Activated naive CD4-positive, alpha-beta T cell treated with Interleukin-2 at 50 U/mL for 16 hours (primary cell): ENCODE data around the gene BBOX1.
"Not testable (repeated sequence)": the region's sequence is repeated elsewhere in the genome, so short reads cannot be mapped to it uniquely, and the experiment has no call there.

ENCODE experiments used
- DNase-seq: peaks from one replicate; pipeline ENCODE4 v3.0.0-alpha.2; 2020

BBOX1 gene

GRCh38 chr11:27085605-27086004 lies 45.0 kb downstream of the BBOX1 start:
- DNase-seq, result no peak

- no peak for DNase-seq
Measured at GRCh38 chr11:27087432-27087831, 46.8 kb downstream of the BBOX1 start.

GRCh38 chr11:27088353-27088752 lies 47.7 kb downstream of the BBOX1 start:
- DNase-seq, result no peak

- no peak for DNase-seq
Measured at GRCh38 chr11:27089746-27090145, 49.1 kb downstream of the BBOX1 start.

GRCh38 chr11:27090357-27090948 lies 49.8 kb downstream of the BBOX1 start:
- DNase-seq, result not testable (repeated sequence)

- DNase-seq, result no peak
Measured at GRCh38 chr11:27094120-27094519, 53.5 kb downstream of the BBOX1 start.

GRCh38 chr11:27095059-27095458 lies 54.4 kb downstream of the BBOX1 start:
- no peak for DNase-seq

GRCh38 chr11:27095887-27096286 lies 55.3 kb downstream of the BBOX1 start:
- no peak for DNase-seq

GRCh38 chr11:27097551-27097950 lies 56.9 kb downstream of the BBOX1 start:
- no peak for DNase-seq

GRCh38 chr11:27100534-27100933 lies 59.9 kb downstream of the BBOX1 start:
- DNase-seq, result no peak

- no peak for DNase-seq
Measured at GRCh38 chr11:27107548-27107947, 66.9 kb downstream of the BBOX1 start.

GRCh38 chr11:27108809-27109208 lies 68.2 kb downstream of the BBOX1 start:
- DNase-seq, result no peak

GRCh38 chr11:27111896-27112295 lies 71.3 kb downstream of the BBOX1 start:
- no peak for DNase-seq

- no peak for DNase-seq
Measured at GRCh38 chr11:27112946-27113345, 72.3 kb downstream of the BBOX1 start.

- no peak for DNase-seq
Measured at GRCh38 chr11:27115051-27115650, 74.5 kb downstream of the BBOX1 start.

GRCh38 chr11:27116684-27117083 lies 76.1 kb downstream of the BBOX1 start:
- DNase-seq, result no peak

GRCh38 chr11:27118371-27118770 lies 77.8 kb downstream of the BBOX1 start:
- no peak for DNase-seq

- DNase-seq, result no peak
Measured at GRCh38 chr11:27118949-27119348, 78.3 kb downstream of the BBOX1 start.

- DNase-seq, result no peak
Measured at GRCh38 chr11:27119396-27119795, 78.8 kb downstream of the BBOX1 start.

GRCh38 chr11:27120211-27120610 lies 79.6 kb downstream of the BBOX1 start:
- DNase-seq, result no peak

- no peak for DNase-seq
Measured at GRCh38 chr11:27122001-27122400, 81.4 kb downstream of the BBOX1 start.

- DNase-seq, result no peak
Measured at GRCh38 chr11:27124514-27125264, 84.1 kb downstream of the BBOX1 start.

GRCh38 chr11:27129686-27130085 lies 89.1 kb downstream of the BBOX1 start:
- DNase-seq, result no peak

- no peak for DNase-seq
Measured at GRCh38 chr11:27130806-27131205, 90.2 kb downstream of the BBOX1 start.
